Activated CD8-positive, alpha-beta T cell treated with anti-CD3 and anti-CD28 coated beads for 36 hours (primary cell): Measurements from ENCODE around the gene EPB41L2. TPM values are rescaled to one million over a fixed set of nuclear protein-coding genes. Genes with fewer than 3 reads are reported as not detected.

Experiments used
- ATAC-seq: fragments of 200-7000 bp; cut with Tn5 transposase; one replicate; pipeline ENCODE4 v1.10.0; 2021; ENCODE audit warnings: mild to moderate bottlenecking, moderate library complexity
- CTCF ChIA-PET: fragments of 350-600 bp; sonication (Branson Sonifier 250); formaldehyde crosslinking; loops from one replicate; lab custom pipeline; 2021; ENCODE audit warnings: antibody characterized with exemption; lab: Charles Lee
- POLR2A ChIA-PET: fragments of 350-600 bp; sonication (Branson Sonifier 250); formaldehyde crosslinking; loops from one replicate; lab custom pipeline; 2021; ENCODE audit warnings: antibody characterized with exemption; lab: Charles Lee
- DNase-seq: peaks from one replicate; pipeline ENCODE4 v3.0.0-alpha.2; 2020
- H3K27ac Mint-ChIP-seq: one replicate; pipeline ENCODE4 v1.8.0; 2021; ENCODE audit warnings: mild to moderate bottlenecking, mixed read lengths
- H3K27me3 Mint-ChIP-seq: one replicate; pipeline ENCODE4 v1.8.0; 2021; ENCODE audit warnings: mixed read lengths
- H3K36me3 Mint-ChIP-seq: one replicate; pipeline ENCODE4 v1.8.0; 2021; ENCODE audit warnings: low read depth, mixed read lengths
- H3K4me1 Mint-ChIP-seq: one replicate; pipeline ENCODE4 v1.8.0; 2021; ENCODE audit warnings: low read depth, mixed read lengths
- H3K4me3 Mint-ChIP-seq: one replicate; pipeline ENCODE4 v1.8.0; 2021; ENCODE audit warnings: mild to moderate bottlenecking, moderate library complexity, mixed read lengths
- H3K9me3 Mint-ChIP-seq: one replicate; pipeline ENCODE4 v1.8.0; 2021; ENCODE audit warnings: mixed read lengths
- intact Hi-C: fragments of 100-400 bp; cut with micrococcal nuclease; formaldehyde crosslinking; loops from one replicate; pipeline ENCODE4 v1.10.0; 2022
- total RNA-seq, 2 experiments: library from RNA; stranded (reverse); gene quantifications; one replicate each; pipeline ENCODE4 v1.2.3, GENCODE V29; 2021
- TF ChIP-seq, protein P1 (sequence below): fragments of 200-600 bp; IDR thresholded peaks from one replicate; pipeline ENCODE4 v1.8.0; 2022; ENCODE audit warnings: antibody characterized with exemption, mild to moderate bottlenecking

EPB41L2 gene
- total RNA-seq, 2 experiments from 2014 or later: 30.6 to 33.3 TPM

DNA sequence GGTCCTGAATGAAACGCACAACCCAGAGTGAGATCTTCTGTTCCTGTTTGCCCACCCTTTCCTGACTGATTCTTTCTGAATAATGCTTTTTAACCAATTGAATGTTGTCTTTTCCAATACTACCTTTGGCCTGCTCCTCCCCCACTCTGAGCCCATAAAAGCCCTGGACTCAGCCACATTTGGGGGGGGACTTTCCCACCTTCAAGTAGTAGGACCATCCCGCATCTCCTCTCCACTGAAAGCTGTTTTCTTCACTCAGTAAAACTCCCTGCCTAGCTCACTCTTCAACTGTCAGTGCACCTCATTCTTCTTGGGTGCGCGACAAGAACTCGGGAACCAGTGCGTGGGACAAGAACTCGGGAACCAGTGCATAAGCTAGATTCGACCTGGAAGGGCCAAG, 77.9 kb downstream of the EPB41L2 start:
- intact Hi-C loops: no loop called here
- peaks cover 11% of the 10 kb centered on the region for H3K9me3 Mint-ChIP-seq
- no peak overlapping the region for H3K4me3 Mint-ChIP-seq
- H3K4me1 Mint-ChIP-seq: peaks cover 8% of the 10 kb centered on the region
- ChIA-PET CTCF (no interaction called here), POLR2A (no interaction called here)
- ATAC-seq (no peak), DNase-seq (no peak)
- TF ChIP-seq, protein P1, sequence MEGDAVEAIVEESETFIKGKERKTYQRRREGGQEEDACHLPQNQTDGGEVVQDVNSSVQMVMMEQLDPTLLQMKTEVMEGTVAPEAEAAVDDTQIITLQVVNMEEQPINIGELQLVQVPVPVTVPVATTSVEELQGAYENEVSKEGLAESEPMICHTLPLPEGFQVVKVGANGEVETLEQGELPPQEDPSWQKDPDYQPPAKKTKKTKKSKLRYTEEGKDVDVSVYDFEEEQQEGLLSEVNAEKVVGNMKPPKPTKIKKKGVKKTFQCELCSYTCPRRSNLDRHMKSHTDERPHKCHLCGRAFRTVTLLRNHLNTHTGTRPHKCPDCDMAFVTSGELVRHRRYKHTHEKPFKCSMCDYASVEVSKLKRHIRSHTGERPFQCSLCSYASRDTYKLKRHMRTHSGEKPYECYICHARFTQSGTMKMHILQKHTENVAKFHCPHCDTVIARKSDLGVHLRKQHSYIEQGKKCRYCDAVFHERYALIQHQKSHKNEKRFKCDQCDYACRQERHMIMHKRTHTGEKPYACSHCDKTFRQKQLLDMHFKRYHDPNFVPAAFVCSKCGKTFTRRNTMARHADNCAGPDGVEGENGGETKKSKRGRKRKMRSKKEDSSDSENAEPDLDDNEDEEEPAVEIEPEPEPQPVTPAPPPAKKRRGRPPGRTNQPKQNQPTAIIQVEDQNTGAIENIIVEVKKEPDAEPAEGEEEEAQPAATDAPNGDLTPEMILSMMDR: no peak
- H3K36me3 Mint-ChIP-seq: peaks cover 7% of the 10 kb centered on the region
- no peaks in the 10 kb centered on the region for H3K27me3 Mint-ChIP-seq
- no peak overlapping the region for H3K27ac Mint-ChIP-seq

DNA sequence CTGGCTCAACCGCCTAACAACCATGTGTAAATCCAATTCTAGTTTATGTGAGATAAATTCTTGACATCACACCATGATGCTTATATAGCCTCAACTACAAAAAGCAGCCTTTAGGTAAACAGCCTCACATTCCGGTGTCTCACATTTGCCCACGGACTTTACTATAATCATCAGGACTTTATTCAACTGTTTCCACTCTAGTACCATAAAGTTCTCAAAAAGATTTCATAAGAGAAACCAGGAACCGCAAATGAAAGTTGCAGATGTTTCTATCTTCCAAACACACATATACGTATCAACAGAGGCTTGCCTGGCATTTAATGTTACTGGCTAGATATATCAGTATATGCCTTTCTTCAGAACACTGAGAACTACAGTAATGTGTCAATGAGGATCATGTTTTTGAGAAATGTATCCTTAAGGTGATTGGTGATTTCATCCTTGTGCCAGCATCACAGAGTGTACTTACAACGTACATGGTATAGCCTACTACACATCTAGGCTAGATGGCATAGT, 80.0 kb downstream of the EPB41L2 start:
- Mint-ChIP-seq H3K36me3 (peaks cover 7% of the 10 kb centered on the region), H3K9me3 (peaks cover 11% of the 10 kb centered on the region), H3K27ac (no peak overlapping the region), H3K4me1 (peaks cover 13% of the 10 kb centered on the region), H3K4me3 (no peak overlapping the region), H3K27me3 (no peaks in the 10 kb centered on the region)
- POLR2A ChIA-PET: no interaction called here
- DNase-seq (no peak), ATAC-seq (no peak)
- TF ChIP-seq, protein P1: no peak
- intact Hi-C loops: no loop called here
- CTCF ChIA-PET: no interaction called here

DNA sequence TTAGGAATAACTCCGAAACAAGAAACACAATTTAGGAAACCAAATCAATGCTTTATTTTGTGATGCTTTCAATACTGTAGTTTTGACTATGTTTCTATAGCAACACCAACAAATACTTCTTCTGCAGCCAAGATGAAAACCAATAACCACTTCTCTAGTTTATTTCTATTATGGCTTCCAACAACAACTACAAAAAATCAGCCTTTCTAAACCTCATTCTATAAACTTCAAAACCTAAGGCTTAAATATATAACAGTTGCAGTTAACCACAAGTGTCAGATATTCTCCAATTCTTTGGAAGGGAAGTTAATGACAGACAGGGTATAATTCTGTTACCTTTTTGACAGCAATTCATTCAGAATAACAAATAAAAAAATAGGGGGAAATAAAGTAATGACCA, 80.9 kb downstream of the EPB41L2 start:
- H3K4me3 Mint-ChIP-seq: no peak overlapping the region
- no peak for DNase-seq
- peaks cover 13% of the 10 kb centered on the region for H3K4me1 Mint-ChIP-seq
- no peak overlapping the region for H3K27ac Mint-ChIP-seq
- intact Hi-C loops: no loop called here
- ChIA-PET POLR2A (no interaction called here), CTCF (interaction anchor here (0.7 kb wide), 1 partner anchor 100 kb away, joined by 3 read pairs; no protein-coding TSS in a partner anchor)
- H3K9me3 Mint-ChIP-seq: peaks cover 11% of the 10 kb centered on the region
- peaks cover 7% of the 10 kb centered on the region for H3K36me3 Mint-ChIP-seq
- H3K27me3 Mint-ChIP-seq: no peaks in the 10 kb centered on the region
- TF ChIP-seq, protein P1: no peak
- ATAC-seq: no peak

DNA sequence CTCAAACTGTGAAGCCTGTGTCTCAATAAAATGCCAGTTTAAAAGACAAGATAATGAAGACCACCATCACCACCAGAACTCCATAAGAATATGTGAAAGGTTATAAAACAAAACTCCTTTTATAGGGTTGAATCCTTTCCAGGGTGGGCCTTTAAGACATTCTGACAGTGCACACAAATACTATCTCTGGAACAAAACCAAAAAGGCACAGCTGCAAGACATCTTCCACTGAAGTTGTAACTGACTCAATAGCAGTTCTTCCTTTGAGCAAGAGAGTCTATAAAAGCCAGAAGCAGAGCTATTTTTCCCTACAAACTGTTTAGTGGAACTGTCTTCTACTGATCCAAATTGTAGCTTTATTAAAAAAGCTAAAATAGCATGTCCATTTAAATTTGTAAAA, 81.6 kb downstream of the EPB41L2 start:
- TF ChIP-seq, protein P1: no peak
- Mint-ChIP-seq H3K4me3 (no peak overlapping the region), H3K27ac (no peak overlapping the region), H3K9me3 (peaks cover 11% of the 10 kb centered on the region), H3K27me3 (no peaks in the 10 kb centered on the region), H3K4me1 (peaks cover 13% of the 10 kb centered on the region), H3K36me3 (peaks cover 7% of the 10 kb centered on the region)
- POLR2A ChIA-PET: no interaction called here
- intact Hi-C loops: no loop called here
- ATAC-seq (no peak), DNase-seq (no peak)
- CTCF ChIA-PET: interaction anchor here (0.7 kb wide), 1 partner anchor 101 kb away, joined by 3 read pairs; no protein-coding TSS in a partner anchor

DNA sequence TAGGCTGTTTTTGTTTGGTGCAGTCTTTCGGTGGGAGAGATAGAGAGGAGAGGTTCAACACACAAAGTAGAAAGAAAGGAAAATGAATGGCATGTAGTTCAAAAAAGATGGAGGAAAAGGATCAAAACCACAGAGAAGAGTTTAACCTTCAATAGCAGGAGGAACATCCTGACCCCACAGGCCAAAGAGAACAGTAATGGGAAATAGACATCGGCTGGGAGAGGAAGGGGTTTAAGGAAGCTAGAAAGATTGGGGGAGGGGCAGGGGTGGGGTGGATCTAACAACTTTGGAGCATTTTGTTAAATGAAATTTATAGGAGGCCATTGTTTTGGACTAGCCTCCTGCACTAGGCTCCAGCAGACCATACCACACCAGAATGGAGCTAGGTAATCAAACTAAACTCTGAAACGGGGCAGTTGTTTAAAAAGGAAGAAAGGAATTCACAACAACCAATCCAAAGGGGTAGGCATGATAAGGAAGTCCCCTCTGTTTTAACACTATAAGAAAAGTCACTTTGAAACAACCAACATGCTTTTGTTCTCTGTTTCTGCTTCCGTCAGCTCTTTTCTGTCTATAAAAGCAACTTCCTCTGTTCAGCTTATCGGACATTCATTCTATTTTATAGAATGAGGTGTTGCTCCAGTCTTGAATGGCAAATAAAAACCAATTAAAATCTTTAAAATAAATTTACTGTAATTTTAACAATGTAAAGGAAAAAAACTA, 82.6 kb downstream of the EPB41L2 start:
- H3K36me3 Mint-ChIP-seq: peaks cover 3% of the 10 kb centered on the region
- no peak for DNase-seq
- ChIA-PET CTCF (no interaction called here), POLR2A (no interaction called here)
- intact Hi-C loops: no loop called here
- TF ChIP-seq, protein P1: no peak
- H3K27me3 Mint-ChIP-seq: no peaks in the 10 kb centered on the region
- H3K4me3 Mint-ChIP-seq: no peak overlapping the region
- H3K9me3 Mint-ChIP-seq: peaks cover 7% of the 10 kb centered on the region
- no peak overlapping the region for H3K27ac Mint-ChIP-seq
- H3K4me1 Mint-ChIP-seq: peaks cover 14% of the 10 kb centered on the region
- no peak for ATAC-seq
